Uterine smooth muscle cell (primary cell): Measurements from ENCODE around the gene MMP14. TPM values are rescaled to one million over a fixed set of nuclear protein-coding genes. Genes with fewer than 3 reads are reported as not detected.

Experiments
- total RNA-seq: library from RNA; depleted of rRNA; stranded (reverse); fragments of >200 nt; gene quantifications from 2 replicates; pipeline ENCODE4 v1.2.3, GENCODE V29; 2014

The MMP14 gene
- total RNA-seq: 519 and 576 TPM in 2 replicates

DNA sequence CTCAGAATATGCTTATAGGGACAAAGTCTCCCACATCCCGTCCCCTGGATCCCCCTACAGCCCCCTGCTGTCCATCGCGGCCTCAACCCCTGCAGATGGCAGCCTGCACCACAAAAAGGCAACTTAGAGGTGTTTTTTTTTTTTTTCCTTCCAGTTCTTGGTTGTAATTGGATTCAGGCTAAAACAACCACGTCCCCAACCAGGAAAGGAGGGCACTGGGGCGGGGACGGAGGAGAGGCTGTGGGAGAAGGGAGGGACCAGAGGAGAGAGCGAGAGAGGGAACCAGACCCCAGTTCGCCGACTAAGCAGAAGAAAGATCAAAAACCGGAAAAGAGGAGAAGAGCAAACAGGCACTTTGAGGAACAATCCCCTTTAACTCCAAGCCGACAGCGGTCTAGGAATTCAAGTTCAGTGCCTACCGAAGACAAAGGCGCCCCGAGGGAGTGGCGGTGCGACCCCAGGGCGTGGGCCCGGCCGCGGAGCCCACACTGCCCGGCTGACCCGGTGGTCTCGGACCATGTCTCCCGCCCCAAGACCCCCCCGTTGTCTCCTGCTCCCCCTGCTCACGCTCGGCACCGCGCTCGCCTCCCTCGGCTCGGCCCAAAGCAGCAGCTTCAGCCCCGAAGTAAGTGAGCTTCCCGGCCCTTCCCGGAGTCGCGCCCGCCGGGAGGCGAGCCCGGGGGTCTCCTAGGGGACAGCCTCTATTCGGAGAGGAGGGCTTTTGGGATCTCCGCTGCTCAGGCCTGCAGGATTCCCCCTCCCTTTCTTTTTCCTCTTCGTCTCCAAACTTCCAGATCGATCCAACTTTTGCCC, at the start of gene MMP14:
Gene MMP14, plus strand, starts transcription at position 285 of the 813 bp plus-strand sequence. Its CDS starts 233 bp downstream, at position 518.

DNA sequence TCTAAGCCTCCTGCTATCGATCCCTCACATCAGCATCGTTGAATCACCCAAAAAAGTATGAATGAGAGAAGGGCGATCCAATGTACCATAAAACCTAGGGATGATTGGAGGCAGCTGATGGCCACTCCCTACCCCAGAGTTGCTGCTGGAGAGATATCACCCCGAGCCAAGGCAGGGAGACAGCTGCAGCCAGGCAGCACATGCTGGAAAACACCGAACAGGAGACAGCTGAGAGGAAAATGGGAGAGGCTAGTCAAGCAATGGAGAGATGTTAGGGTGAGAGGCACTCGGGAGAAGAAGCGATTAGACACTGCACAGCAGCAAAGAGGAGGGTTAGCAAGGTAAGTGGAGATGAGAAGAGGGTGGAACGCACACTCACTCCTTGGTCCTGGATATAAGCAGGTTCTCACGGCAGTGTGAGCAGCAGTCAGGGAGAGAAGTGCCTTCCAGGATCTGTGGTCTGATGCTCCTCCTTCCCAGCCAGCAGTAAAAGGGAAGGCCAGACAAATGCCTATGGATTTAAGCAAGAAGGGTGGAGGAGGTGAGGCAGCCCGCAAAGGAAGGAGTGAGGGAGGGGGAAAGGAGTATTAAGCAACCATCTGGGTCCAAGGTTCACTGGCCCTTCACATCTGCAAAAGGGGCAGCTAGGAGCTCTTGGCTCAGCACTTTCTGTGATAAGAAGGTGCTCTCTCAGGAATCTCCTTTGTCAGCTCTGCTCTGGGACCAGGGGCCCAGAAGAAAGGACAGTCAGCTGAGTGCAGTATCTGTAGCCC, 21.3 kb upstream of the MMP14 start, which contains the start of gene SLC7A7:
Gene SLC7A7, minus strand, starts transcription at position 495 of the 773 bp plus-strand sequence. CDS start 2,037 bp downstream, outside the sequence.

DNA sequence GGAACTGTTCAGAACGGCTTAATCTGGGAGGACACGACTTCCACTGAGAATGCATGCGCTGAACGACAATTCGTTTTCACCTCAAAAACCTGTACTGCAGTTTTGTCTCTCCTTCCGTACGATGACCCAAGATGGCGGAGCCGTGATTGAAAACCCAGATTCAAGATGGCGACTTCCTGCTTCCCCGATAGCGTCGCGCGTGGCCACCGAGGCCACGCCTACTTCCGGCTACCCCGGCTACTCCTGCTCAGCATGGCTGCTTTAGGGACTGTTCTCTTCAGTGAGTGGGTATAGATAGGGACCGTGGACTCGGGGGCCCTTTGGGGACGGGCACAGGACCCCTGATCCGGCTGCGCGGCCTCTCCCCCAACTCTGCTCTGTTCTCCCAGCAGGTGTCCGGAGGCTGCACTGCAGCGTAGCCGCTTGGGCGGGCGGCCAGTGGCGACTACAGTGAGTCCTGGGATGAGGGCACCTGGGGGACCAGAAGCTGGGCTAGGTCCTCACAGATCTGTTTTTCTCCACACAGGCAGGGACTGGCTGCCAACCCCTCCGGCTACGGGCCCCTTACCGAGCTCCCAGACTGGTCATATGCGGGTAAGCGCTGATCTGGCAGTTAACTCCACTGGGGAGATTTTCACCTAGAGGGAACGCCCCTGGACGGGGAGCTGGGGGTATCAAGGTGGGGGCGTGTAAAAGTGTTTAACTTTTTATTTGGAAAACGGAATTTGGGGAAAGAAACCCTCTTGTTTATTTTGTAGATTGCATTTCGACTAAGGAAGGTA, 6.5 kb upstream of the MMP14 start, which contains the start of gene MRPL52:
Gene MRPL52, plus strand, starts transcription at position 227 of the 782 bp plus-strand sequence. Its CDS starts 26 bp downstream, at position 253.

DNA sequence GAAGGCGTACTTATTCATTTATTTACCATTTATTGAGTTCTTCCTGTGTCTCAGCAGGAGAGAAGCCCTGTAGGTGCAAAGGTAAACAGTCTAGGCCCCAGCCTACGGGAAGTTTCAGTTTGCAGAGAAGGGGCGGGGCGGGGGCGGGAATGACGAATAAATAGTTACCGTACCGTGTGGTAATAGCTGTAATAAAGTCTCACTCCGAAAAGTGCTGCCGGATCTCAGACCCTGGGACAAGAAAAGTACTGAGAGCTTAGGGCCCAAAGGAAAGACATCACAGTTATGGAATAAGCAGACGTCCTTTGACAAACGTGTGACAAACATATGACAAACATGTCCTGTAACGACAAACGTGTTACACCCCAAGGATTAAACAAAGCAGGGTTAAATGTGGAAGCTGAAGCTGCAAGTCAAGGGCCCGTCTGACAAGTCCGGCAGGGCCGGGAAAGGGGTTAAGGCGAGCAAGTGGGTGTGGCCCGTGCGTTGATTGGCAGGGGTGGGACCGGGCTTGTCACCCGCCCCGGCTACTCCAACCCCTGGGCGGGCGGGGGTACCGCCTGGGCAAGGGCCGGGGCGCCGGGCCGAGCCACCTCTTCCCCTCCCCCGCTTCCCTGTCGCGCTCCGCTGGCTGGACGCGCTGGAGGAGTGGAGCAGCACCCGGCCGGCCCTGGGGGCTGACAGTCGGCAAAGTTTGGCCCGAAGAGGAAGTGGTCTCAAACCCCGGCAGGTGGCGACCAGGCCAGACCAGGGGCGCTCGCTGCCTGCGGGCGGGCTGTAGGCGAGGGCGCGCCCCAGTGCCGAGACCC, 35.0 kb downstream of the MMP14 start, which contains the start of gene LRP10:
Gene LRP10, plus strand, starts transcription at position 517 of the 809 bp plus-strand sequence. CDS start 564 bp downstream, outside the sequence.

DNA sequence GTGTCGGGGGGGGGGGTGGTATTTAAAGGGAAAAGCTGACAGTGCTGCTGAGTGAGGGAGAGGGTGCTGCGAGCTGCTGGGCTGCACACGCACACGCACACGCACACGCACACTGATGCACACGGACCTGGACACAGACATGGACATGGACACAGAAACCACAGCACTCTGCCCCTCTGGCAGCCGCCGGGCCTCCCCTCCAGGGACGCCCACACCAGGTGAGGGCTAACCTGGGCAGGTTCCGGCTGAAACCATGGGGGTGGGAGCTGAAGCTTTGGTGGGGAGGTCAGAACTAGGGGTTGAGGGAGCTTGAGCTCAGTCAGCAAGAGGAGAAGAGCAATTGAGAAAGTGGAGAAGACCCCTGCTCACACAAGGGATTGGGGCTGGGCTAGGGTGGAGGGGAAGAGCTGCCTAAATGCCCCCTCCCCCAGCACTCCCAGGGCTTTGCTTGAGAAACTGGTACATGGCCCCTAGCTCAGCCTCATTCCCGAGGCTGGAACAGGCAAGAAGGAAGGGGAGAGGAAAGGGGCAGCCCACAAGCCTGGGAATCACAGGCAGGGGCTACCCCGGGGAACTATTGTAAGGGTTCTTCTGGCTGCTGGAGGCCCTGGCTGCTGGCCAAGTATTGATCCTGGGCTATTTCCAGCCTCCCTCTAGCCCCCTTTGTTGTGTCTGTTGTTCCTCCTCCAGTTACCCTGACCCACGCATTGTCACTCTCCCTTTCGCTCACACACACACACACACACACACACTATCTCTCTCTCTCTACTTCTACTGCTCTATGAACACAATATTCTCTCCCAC, 47.0 kb downstream of the MMP14 start, which contains the start of gene REM2:
Gene REM2, plus strand, starts transcription at position 50 of the 804 bp plus-strand sequence. Its CDS starts 66 bp downstream, at position 116.

Other genes starting within 250 kb of the MMP14 start
- 205 and 233 TPM in 2 replicates for gene DAD1, start 247.4 kb upstream of the MMP14 start, total RNA-seq
- 15.4 and 35.7 TPM in 2 replicates for gene ABHD4, start 238.3 kb upstream of the MMP14 start, total RNA-seq
- not detected in 2 replicates for gene OR6J1, start 192.2 kb upstream of the MMP14 start, total RNA-seq
- gene OXA1L, start 69.9 kb upstream of the MMP14 start, total RNA-seq: 31.2 and 35.9 TPM in 2 replicates
- 1.3 and 2.9 TPM in 2 replicates for gene SLC7A7, start 21.1 kb upstream of the MMP14 start, total RNA-seq
- gene MRPL52, start 6.7 kb upstream of the MMP14 start, total RNA-seq: 41.7 and 64.5 TPM in 2 replicates
- 48.4 and 69.1 TPM in 2 replicates for gene LRP10, start 35.2 kb downstream of the MMP14 start, total RNA-seq
- 0.12 and 0.22 TPM in 2 replicates for gene REM2, start 46.6 kb downstream of the MMP14 start, total RNA-seq
- gene RBM23, start 82.6 kb downstream of the MMP14 start, total RNA-seq: 70.1 and 82.8 TPM in 2 replicates
- gene PRMT5, start 92.8 kb downstream of the MMP14 start, total RNA-seq: 73.1 and 88.4 TPM in 2 replicates
- gene HAUS4, start 120.5 kb downstream of the MMP14 start, total RNA-seq: 33.9 and 47.9 TPM in 2 replicates
- gene AJUBA, start 146.0 kb downstream of the MMP14 start, total RNA-seq: 30.9 and 65.7 TPM in 2 replicates
- gene C14orf93, start 173.6 kb downstream of the MMP14 start, total RNA-seq: 8.0 and 10.0 TPM in 2 replicates
- 189 and 247 TPM in 2 replicates for gene PSMB5, start 198.3 kb downstream of the MMP14 start, total RNA-seq
- not detected in 2 replicates for gene PSMB11, start 205.6 kb downstream of the MMP14 start, total RNA-seq
- 6.1 and 12.2 TPM in 2 replicates for gene CDH24, start 220.9 kb downstream of the MMP14 start, total RNA-seq